GM21381 (cell line): ENCODE results near the gene NXPE4.

Experiments
- ATAC-seq: cut with Tn5 transposase; IDR thresholded peaks from one replicate; pipeline ENCODE4 v1.9.1; 2021; ENCODE audit warnings: mild to moderate bottlenecking, moderate library complexity; ENCODE audit not compliant: unreplicated experiment

Gene NXPE4

GRCh38 chr11:114563077-114563476 lies 32.5 kb downstream of the NXPE4 start:
- ATAC-seq = no peak

- no peak for ATAC-seq
Measured at GRCh38 chr11:114562166-114562916, 33.2 kb downstream of the NXPE4 start.

DNA sequence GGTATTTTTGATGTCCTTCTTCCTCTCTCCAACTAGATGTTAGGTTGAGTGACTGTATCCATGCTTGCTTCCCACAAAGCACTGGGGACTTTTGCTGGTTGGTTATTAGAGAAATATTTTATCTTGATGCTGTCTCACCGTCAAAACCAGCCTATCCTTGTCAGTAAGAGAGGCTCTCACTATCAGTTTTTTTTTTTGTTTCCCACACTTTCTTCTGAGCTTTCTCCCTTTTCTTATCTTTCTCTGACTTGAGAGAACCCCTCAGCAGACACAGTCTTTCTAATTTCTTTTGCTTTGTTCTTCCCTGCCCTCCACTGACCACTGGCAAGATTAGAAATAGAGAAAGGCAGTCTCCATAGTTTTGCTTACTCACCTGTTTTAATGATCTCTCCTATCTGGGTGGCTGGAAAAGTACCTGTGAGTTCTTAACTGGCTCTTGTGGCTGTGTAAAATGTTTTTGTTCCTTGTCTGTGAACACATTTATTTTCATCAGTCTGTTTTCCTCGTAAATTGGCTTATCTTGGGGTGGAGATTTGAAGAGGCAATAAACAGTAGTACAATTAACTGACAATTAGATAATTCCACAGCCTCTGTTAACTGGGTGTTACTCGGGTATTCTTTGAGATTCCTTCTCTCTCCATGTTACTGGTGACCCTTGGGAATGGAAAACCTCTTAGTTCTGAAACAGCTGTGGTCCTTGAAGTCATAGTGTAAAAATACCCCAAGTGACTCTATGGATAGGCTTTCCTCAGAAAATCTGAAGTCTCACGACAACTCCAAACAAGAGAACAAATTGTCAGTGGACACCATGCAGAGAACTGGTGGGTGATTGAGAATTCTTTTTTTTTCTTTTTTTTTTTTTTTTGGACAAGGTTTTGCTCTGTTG lies 35.9 kb downstream of the NXPE4 start, which contains the start of gene NXPE1:
TSS of gene NXPE1 (minus strand) at position 457 of the 886 bp plus-strand sequence. CDS start 8,680 bp downstream, outside the sequence.
- ATAC-seq = no peak

DNA sequence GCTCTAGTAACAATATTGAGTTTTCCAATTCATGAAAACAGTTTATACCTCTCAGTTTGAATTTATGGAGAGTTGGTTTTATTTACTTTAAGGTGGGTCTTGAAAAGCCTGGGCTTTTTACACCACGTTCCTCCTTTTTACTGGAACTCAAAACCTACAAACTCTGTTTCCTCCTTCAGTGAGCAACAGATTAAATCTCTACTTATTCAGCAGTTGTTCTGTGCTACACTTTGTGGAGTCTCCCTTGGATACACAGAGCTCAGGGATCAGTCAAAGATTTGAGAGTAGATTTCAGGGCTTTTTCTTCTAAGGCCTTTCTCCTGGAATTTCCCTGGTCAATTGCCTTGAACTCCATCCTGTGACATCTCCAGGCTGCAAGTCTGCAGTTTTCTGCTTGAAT lies 39.5 kb downstream of the NXPE4 start:
- ATAC-seq = no peak

GRCh38 chr11:114553642-114554041 lies 41.9 kb downstream of the NXPE4 start:
- no peak for ATAC-seq

DNA sequence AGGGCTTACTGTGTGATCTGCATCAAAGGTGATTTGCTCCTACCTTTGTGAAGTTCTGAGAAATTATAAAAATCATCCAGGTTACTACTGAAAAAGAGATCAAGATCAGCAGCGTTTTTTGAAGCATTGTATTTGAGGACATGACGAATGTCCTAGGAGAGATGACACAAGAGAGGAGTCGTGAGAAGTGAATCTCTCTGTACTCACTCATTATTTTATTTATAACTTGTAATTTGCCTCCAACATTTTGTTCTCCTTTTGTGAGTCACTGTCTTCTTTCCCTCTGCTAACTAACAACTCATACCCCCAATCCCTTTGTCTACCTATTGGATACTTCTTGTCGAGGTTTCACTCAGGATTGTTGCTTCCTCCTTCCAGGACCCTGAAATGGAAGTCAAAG lies 44.5 kb downstream of the NXPE4 start:
- no peak for ATAC-seq

GRCh38 chr11:114525682-114526081 lies 69.9 kb downstream of the NXPE4 start:
- ATAC-seq = no peak

DNA sequence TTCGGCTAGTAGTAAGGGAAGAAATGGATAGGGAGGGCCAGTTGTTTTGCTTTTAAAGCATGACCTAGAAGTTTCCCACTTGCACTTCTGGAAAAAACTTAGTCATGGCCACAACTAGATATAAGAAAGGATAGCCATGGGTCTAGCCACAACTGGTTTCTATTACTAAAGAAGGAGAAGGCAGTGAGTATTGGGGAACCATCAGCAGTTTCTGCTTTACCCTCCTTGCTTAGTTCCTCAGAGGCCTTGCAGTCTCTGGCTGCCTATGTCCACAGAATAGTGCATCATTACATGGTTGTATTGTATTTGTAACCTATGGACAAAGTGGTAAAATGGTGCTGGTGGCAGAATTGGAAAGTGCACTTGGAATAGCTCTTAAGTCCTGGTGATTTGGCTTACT lies 71.5 kb downstream of the NXPE4 start:
- ATAC-seq = no peak

DNA sequence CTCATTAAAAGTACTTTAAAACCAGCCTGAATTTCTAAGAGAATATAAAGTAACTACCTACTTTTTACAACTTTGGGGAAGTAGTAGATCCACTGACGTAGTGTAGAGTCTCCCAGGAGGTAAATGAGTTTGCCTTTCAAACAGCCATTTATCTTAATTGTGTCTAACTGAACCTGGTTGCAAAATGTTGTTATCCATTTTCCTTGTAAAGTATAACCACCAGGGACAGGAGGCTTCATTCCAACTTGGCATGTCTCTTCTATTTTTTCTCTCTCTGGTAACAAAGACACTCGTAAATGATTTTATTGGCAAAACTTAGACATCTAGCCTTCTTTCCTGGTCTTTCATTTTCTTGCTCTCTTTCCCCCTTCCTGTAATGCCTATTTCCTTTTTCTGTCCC lies 72.8 kb downstream of the NXPE4 start:
- ATAC-seq = no peak
